Stimulated activated CD8-positive, alpha-beta memory T cell treated with anti-CD3 and anti-CD28 coated beads, Interleukin-12 subunit alpha, Interleukin-12 subunit beta, amount 100 ng/mL, for 1 hour (primary cell): Measurements from ENCODE around the gene TMEM164.

Source experiments
- DNase-seq: peaks from one replicate; pipeline ENCODE4 v3.0.0-alpha.2; 2020; ENCODE audit warnings: low read depth

The TMEM164 gene

GRCh38 chrX:110037178-110037577 is 34.3 kb downstream of the TMEM164 start:
- DNase-seq = no peak

- no peak for DNase-seq
Observed at GRCh38 chrX:110038900-110039299, 36.0 kb downstream of the TMEM164 start.

GRCh38 chrX:110041980-110042379 is 39.1 kb downstream of the TMEM164 start:
- DNase-seq = no peak

GRCh38 chrX:110042496-110042895 is 39.6 kb downstream of the TMEM164 start:
- no peak for DNase-seq

GRCh38 chrX:110043506-110043905 is 40.6 kb downstream of the TMEM164 start:
- DNase-seq = no peak

DNA sequence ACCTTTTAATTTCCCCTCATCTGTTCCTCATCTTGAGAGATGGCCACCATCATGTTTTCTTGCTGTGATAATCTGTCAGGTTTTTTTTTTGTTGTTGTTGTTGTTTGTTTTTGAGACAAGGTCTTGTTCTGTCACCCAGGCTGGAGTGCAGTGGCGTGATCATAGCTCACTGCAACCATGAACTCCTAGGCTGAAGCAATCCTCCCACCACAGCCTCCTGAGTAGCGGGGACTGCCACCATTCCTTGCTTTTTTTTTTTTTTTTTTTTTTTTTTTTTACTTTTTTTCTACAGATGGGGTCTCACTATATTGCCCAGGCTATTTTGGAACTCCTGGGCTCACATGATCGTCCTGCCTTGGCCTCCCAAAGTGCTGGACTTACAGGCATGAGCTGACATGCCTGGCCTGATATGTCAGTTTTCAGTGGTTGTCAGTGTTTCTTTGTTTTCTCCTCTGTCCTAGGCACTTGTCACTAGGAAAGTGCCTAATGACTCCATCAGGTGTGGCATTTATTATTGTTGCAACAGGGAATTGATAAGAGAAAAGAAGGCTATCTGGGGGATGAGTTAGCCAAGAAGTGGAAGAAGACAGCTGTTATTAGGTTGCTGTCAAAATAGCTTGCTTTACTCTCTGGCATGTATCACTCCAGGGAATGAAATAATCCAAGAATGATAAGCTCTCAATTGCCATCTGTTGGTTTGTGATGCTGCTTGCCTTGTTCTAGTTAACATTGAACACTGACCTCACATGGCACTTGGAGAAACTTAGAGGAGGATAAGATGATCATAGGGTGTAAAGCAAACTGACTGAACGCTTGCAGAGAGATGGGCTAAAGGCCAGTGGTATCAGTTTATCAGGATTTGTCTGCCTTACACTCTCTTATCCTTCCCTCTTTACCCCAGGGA is 41.7 kb downstream of the TMEM164 start:
- no peak for DNase-seq

DNA sequence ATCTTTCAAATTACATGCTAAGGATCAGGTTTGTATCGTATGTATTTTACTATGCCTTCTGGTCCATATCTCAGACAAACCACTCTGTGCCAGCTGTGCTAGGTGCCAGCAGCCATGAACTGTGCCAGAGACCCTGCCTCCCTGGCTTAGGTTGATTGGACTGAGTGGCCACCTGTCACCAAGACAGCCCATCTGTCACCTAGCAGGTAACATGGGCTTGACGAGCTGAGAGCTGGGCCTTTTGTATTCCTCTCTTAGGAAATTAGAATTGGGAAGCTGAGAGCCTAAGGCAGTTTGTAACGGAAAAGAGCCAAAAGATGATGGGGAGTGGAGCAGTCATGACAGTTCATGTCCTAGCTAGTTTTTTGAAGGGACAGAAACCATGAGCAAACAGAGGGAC is 42.5 kb downstream of the TMEM164 start:
- DNase-seq = no peak

- no peak for DNase-seq
Observed at GRCh38 chrX:110046001-110046400, 43.1 kb downstream of the TMEM164 start.

DNA sequence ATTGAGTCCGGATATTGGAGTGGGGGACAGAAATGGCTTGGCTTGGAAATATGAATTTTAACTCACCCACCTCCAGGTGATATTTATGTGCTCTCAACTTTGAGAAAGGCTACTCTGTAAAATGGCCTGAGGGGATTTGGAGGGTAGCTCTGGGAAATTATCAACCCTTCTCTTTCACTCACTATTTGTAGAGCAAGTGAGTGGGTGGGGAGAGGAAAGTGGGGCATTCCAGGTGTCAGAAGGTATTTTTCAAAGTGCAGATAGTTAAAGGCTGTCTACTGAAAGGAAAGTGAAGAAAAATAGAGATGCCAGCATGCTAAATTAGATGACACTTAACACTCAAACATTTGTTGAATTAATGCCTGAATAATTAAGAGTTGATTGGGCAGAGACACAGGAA is 44.1 kb downstream of the TMEM164 start:
- no peak for DNase-seq

GRCh38 chrX:110049096-110049495 is 46.2 kb downstream of the TMEM164 start:
- no peak for DNase-seq

- no peak for DNase-seq
Observed at GRCh38 chrX:110050386-110050785, 47.5 kb downstream of the TMEM164 start.

DNA sequence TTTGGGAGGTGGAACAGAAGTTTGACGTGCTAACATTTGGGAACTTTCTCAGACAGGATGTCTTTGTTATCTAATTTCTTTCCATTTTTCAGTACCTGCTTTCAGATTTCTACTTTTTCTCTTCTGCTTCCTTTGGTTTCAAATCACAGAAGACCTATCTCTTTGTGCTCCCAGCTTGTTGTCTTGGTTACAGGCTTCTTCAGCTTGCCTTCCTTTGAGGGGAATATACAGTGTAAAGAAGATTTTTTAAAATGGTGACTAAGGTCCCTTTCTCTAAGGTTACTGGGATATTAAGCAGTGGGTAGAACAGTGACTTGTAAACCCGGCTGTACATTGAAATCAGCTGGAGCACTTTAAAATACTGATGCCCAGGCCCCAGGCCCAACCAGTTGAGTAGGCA is 48.0 kb downstream of the TMEM164 start:
- DNase-seq = no peak

DNA sequence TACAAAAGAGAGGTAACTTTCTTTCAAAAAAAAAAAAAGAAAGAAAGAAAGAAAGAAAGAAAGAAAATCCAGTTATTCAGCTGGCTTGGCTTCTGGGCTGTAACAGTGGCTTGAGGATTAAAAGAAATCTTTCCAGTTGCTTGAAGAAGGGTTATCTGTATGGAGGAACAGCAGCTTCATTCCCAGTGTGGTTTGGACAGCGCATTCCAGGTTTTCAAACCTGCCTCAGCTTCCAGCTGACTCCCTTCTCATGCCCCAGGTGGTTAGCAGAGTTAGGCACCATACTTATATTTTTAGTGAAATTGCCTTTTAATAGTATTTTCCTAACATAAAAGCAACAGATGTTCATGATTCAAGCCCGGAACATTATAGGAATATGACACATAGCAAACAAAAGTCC is 48.6 kb downstream of the TMEM164 start:
- DNase-seq = no peak

DNA sequence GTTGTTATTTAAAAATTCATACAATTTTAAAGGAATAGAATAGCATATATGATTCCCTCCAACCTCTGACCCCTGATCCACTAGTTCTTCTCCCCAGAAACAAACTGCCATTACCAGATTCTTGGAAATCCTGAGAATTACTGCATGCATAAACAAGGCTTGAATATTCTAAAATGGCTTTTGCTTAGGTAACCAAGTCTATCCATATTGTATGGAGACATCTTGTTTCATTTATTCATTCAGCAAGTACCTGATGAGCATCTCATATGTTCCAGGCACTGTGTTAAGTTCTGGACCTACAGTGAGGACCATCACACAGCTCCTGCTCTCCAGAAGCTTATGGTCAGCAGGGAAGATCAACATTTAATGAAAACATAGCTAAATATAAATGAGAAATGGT is 49.4 kb downstream of the TMEM164 start:
- DNase-seq = no peak

- no peak for DNase-seq
Observed at GRCh38 chrX:110053453-110053852, 50.5 kb downstream of the TMEM164 start.

GRCh38 chrX:110055616-110056015 is 52.7 kb downstream of the TMEM164 start:
- DNase-seq = no peak

DNA sequence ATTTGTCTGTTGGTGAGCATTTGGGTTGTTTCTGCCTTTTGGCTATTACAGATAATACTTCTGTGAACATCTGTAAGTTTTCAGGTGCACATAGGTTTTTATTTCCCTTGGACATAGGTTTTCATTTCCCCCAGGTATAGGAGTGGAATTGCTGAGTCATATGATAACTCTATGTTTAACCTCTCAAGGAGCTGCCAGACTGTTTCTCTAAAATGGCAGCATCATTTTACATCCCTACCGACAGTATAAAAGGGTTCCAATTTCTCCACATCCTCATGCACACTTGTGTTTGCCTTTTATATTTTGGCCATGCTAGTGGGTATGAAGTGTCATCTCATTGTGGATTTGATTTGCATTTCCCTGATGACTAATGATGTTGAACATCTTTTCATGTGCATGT is 53.5 kb downstream of the TMEM164 start:
- no peak for DNase-seq

GRCh38 chrX:110059410-110059809 is 56.5 kb downstream of the TMEM164 start:
- no peak for DNase-seq

- DNase-seq = no peak
Observed at GRCh38 chrX:110060317-110060716, 57.4 kb downstream of the TMEM164 start.

GRCh38 chrX:110060846-110061537 is 58.1 kb downstream of the TMEM164 start:
- no peak for DNase-seq

- no peak for DNase-seq
Observed at GRCh38 chrX:110062919-110063318, 60.0 kb downstream of the TMEM164 start.

GRCh38 chrX:110066488-110067225 is 63.7 kb downstream of the TMEM164 start:
- no peak for DNase-seq

GRCh38 chrX:110070970-110071369 is 68.1 kb downstream of the TMEM164 start:
- no peak for DNase-seq
